ENCODE measurements around the gene CREB5. TPM values are rescaled to one million over a fixed set of nuclear protein-coding genes. Genes with fewer than 3 reads are reported as not detected.

Gene CREB5
- total and polyA plus RNA-seq, 2 donors (not counting 3 experiments of a cell fraction or from before 2014, with no cell fraction given) = 19.6 to 28.4 TPM

- H3K9ac ChIP-seq (replicated peaks; ENCODE audit: extremely low read depth, insufficient read depth, low read length) = no peak overlapping the region
- H3K27ac ChIP-seq (ENCODE audit: insufficient read depth, low read depth, low read length) = no peak overlapping the region
- H3K4me3 ChIP-seq (replicated peaks in 1 of 3; ENCODE audit: insufficient read depth in 1 of 3, low read depth in 1 of 3, low read length in 3 of 3) = no peak overlapping the region
- no peaks in the 10 kb centered on the region for H4K20me1 ChIP-seq (replicated peaks; ENCODE audit: control insufficient read depth, extremely low read depth, insufficient read depth, low read length)
- dilution Hi-C loops (cut with MboI; ENCODE audit: extremely low pct_ligation_motif_present, low sequenced_read_pairs) (no loop called here), intact Hi-C loops (cut with micrococcal nuclease) (no loop called here)
- no TSS peak for BruUV-seq (replicated peaks)
- DNase-seq (ENCODE audit: low read depth, low spot score) = no peak
- ChIA-PET POLR2A (no interaction called here), CTCF (interaction anchor here (1.3 to 2.4 kb wide), 4 partner anchors 11 to 19 kb away, joined by 3 to 10 read pairs (median 4); no protein-coding TSS in a partner anchor)
- H2AFZ ChIP-seq (ENCODE audit: low read depth, low read length) = no peak overlapping the region
- H3K27me3 ChIP-seq (ENCODE audit: control insufficient read depth in 2 of 2, insufficient read depth in 2 of 2, low read length in 2 of 2) = no peaks in the 10 kb centered on the region
- no peaks in the 10 kb centered on the region for H3K9me1 ChIP-seq (replicated peaks; ENCODE audit: control insufficient read depth, extremely low read depth, insufficient read depth, low read length)
- H3K4me2 ChIP-seq (ENCODE audit: insufficient read depth, low read length) = no peak overlapping the region
- H3K9me3 ChIP-seq (replicated peaks; ENCODE audit: control insufficient read depth, insufficient read depth, low read length) = no peaks in the 10 kb centered on the region
- no peak for FAIRE-seq
- no peaks in the 10 kb centered on the region for H3K79me2 ChIP-seq (ENCODE audit: control insufficient read depth, insufficient read depth, low read length)
- H3K36me3 ChIP-seq (ENCODE audit: control insufficient read depth in 2 of 2, extremely low read depth in 1 of 2, insufficient read depth in 2 of 2, low read length in 2 of 2) = no peaks in the 10 kb centered on the region
- no peak for TF ChIP-seq MAX (IDR thresholded peaks at IDR 0.05; ENCODE audit: insufficient read depth, insufficient read length)
- no peak for TF ChIP-seq CTCF (IDR thresholded peaks at IDR 0.05; ENCODE audit: extremely low read depth in 1 of 2, insufficient read depth in 1 of 2, low read depth in 1 of 2, low read length in 2 of 2)
- TF ChIP-seq FOS (IDR thresholded peaks at IDR 0.05; ENCODE audit: borderline replicate concordance, insufficient read depth, low read length) = no peak
- no peak for TF ChIP-seq POLR2AphosphoS5 (IDR thresholded peaks at IDR 0.05; ENCODE audit: insufficient read depth, low read depth, low read length)
- TF ChIP-seq JUN (IDR thresholded peaks at IDR 0.05; ENCODE audit: borderline replicate concordance, insufficient read depth, insufficient read length, low read depth) = no peak
- TF ChIP-seq EZH2 (IDR thresholded peaks at IDR 0.05; ENCODE audit: borderline replicate concordance, low read depth, low read length, severe bottlenecking) = no peak
- no peak for TF ChIP-seq POLR2A (IDR thresholded peaks at IDR 0.05; ENCODE audit: low read depth, low read length)
- no peak for TF ChIP-seq GATA2 (IDR thresholded peaks at IDR 0.05; ENCODE audit: insufficient read depth, insufficient read length, low read depth, low read length)
- TF ChIP-seq MYC (IDR thresholded peaks at IDR 0.05; ENCODE audit: low read depth, low read length) = no peak
- peaks cover 9% of the 10 kb centered on the region for H3K4me1 ChIP-seq (ENCODE audit: control insufficient read depth, extremely low read depth, insufficient read depth, low read length)
Observed at GRCh38 chr7:28697913-28698563, 285.7 kb downstream of the CREB5 start.

Data from endothelial cell of umbilical vein (primary cell).